IMR-90 (cell line): Measurements from ENCODE around the gene MT1H. TPM values are rescaled to one million over a fixed set of nuclear protein-coding genes. Genes with fewer than 3 reads are reported as not detected.

Experiments
- ATAC-seq: fragments of 200-7000 bp; cut with Tn5 transposase; 2 replicates; pipeline ENCODE4 v1.9.1; 2020; ENCODE audit warnings: low read depth, mild to moderate bottlenecking, moderate library complexity
- BruUV-seq: library from RNA; stranded (reverse); fragments of 400-500 nt; replicated peaks from 2 replicates; lab custom pipeline; 2021; lab: Mats Ljungman, UMichigan
- CTCF ChIA-PET: fragments of 300-600 bp; formaldehyde crosslinking; extraction: SDS; loops from one replicate; lab custom pipeline; 2021; ENCODE audit warnings: antibody characterized with exemption; lab: Yijun Ruan, JAX
- POLR2A ChIA-PET: fragments of 300-600 bp; sonication (Branson Sonifier 250); formaldehyde crosslinking; loops from one replicate; lab custom pipeline; 2022; ENCODE audit warnings: antibody characterized with exemption; ENCODE audit not compliant: unreplicated experiment; lab: Charles Lee
- DNase-seq: peaks from one replicate; pipeline ENCODE4 v3.0.0; 2013
- H2AFZ ChIP-seq: replicated peaks from 2 replicates; pipeline ENCODE3; 2013; ENCODE audit warnings: low read length, mild to moderate bottlenecking; ENCODE audit not compliant: poor library complexity
- H2AK5ac ChIP-seq: 2 replicates; pipeline ENCODE4 v1.6.1; 2013; ENCODE audit warnings: low read depth, low read length, inconsistent platforms
- H2AK9ac ChIP-seq: replicated peaks from 2 replicates; pipeline ENCODE3; 2013; ENCODE audit warnings: mild to moderate bottlenecking, low read depth, low read length, moderate library complexity; ENCODE audit not compliant: poor library complexity
- H2BK120ac ChIP-seq: 2 replicates; pipeline ENCODE4 v1.6.1; 2013; ENCODE audit warnings: low read depth, low read length, inconsistent platforms
- H2BK15ac ChIP-seq: 3 replicates; pipeline ENCODE4 v1.6.1; 2013; ENCODE audit warnings: low read depth, low read length, inconsistent platforms
- H2BK20ac ChIP-seq: 2 replicates; pipeline ENCODE4 v1.6.1; 2013; ENCODE audit warnings: low read depth, mild to moderate bottlenecking, inconsistent platforms, low read length, moderate library complexity
- H2BK5ac ChIP-seq: 2 replicates; pipeline ENCODE4 v1.6.1; 2013; ENCODE audit warnings: mild to moderate bottlenecking, low read depth, low read length, inconsistent platforms; ENCODE audit not compliant: poor library complexity, severe bottlenecking
- H3K14ac ChIP-seq: replicated peaks from 2 replicates; pipeline ENCODE4 v1.6.1; 2013; ENCODE audit warnings: low read depth, low read length, inconsistent platforms
- H3K18ac ChIP-seq: 2 replicates; pipeline ENCODE4 v1.6.1; 2013; ENCODE audit warnings: low read depth, low read length, control low read depth
- H3K23ac ChIP-seq: 2 replicates; pipeline ENCODE4 v1.6.1; 2013; ENCODE audit warnings: low read depth, low read length, inconsistent platforms
- H3K27ac ChIP-seq: 2 replicates; pipeline ENCODE4 v1.5.1; 2013; ENCODE audit warnings: mild to moderate bottlenecking, control low read depth, low read length; ENCODE audit not compliant: insufficient read depth
- H3K27me3 ChIP-seq: 2 replicates; pipeline ENCODE4 v1.6.1; 2013; ENCODE audit warnings: low read length; ENCODE audit not compliant: control insufficient read depth, insufficient read depth
- H3K36me3 ChIP-seq: 2 replicates; pipeline ENCODE4 v1.6.1; 2013; ENCODE audit warnings: low read length, mixed read lengths; ENCODE audit not compliant: control insufficient read depth, insufficient read depth
- H3K4ac ChIP-seq: 2 replicates; pipeline ENCODE4 v1.6.1; 2013; ENCODE audit warnings: low read depth, low read length, inconsistent platforms
- H3K4me1 ChIP-seq: 2 replicates; pipeline ENCODE4 v1.6.1; 2013; ENCODE audit warnings: low read length, mixed read lengths; ENCODE audit not compliant: control insufficient read depth, insufficient read depth
- H3K4me2 ChIP-seq: 2 replicates; pipeline ENCODE4 v1.6.1; 2013; ENCODE audit warnings: low read depth, mild to moderate bottlenecking, control low read depth, low read length, moderate library complexity
- H3K4me3 ChIP-seq: 2 replicates; pipeline ENCODE4 v1.5.1; 2013; ENCODE audit warnings: low read depth, mild to moderate bottlenecking, control low read depth, low read length, moderate library complexity; ENCODE audit not compliant: insufficient read depth
- H3K56ac ChIP-seq: 2 replicates; pipeline ENCODE4 v1.6.1; 2013; ENCODE audit warnings: low read length, inconsistent platforms; ENCODE audit not compliant: insufficient read depth; ENCODE audit errors: extremely low read depth
- H3K79me1 ChIP-seq, 2 experiments: 2 replicates each; pipeline ENCODE4 v1.6.1; 2013; ENCODE audit warnings: low read length in 2 of 2, inconsistent platforms in 1 of 2, low read depth in 1 of 2
- H3K9ac ChIP-seq: 2 replicates; pipeline ENCODE4 v1.6.1; 2013; ENCODE audit warnings: low read depth, low read length, control low read depth
- H3K9me1 ChIP-seq: 2 replicates; pipeline ENCODE4 v1.6.1; 2013; ENCODE audit warnings: low read length, inconsistent platforms; ENCODE audit not compliant: insufficient read depth
- H3K9me3 ChIP-seq: 2 replicates; pipeline ENCODE4 v1.6.1; 2013; ENCODE audit warnings: low read length; ENCODE audit not compliant: control insufficient read depth, insufficient read depth
- H4K20me1 ChIP-seq: 2 replicates; pipeline ENCODE4 v1.6.1; 2013; ENCODE audit warnings: low read length, inconsistent platforms; ENCODE audit not compliant: insufficient read depth
- H4K5ac ChIP-seq: 2 replicates; pipeline ENCODE4 v1.6.1; 2013; ENCODE audit warnings: mild to moderate bottlenecking, low read depth, low read length, control low read depth
- H4K8ac ChIP-seq, 2 experiments: 2 replicates each; pipeline ENCODE4 v1.6.1; 2013; ENCODE audit warnings: low read depth in 2 of 2, low read length in 2 of 2, control low read depth in 1 of 2, inconsistent platforms in 1 of 2
- H4K91ac ChIP-seq: 2 replicates; pipeline ENCODE4 v1.6.1; 2013; ENCODE audit warnings: low read depth, low read length, inconsistent platforms; ENCODE audit not compliant: insufficient read depth
- CHD1 ChIP-seq: IDR thresholded peaks from 2 replicates; pipeline ENCODE4 v1.6.1; 2012; ENCODE audit warnings: low read depth, low read length, improper control_type of control experiment
- CTCF ChIP-seq: conservative IDR thresholded peaks from 2 replicates; pipeline ENCODE4 v1.5.1; 2012; ENCODE audit warnings: mild to moderate bottlenecking, low read depth, low read length, improper control_type of control experiment
- FOS ChIP-seq: fragments of 150-350 bp; IDR thresholded peaks from 2 replicates; pipeline ENCODE4 v1.6.1; 2016; ENCODE audit warnings: low read depth, low read length
- MAFK ChIP-seq: IDR thresholded peaks from 2 replicates; pipeline ENCODE4 v1.6.1; 2012; ENCODE audit warnings: low read depth, low read length, improper control_type of control experiment
- MAZ ChIP-seq: IDR thresholded peaks from 2 replicates; pipeline ENCODE4 v1.6.1; 2012; ENCODE audit warnings: low read depth, mild to moderate bottlenecking, low read length, improper control_type of control experiment, moderate library complexity, borderline replicate concordance
- MXI1 ChIP-seq: IDR thresholded peaks from 2 replicates; pipeline ENCODE4 v1.6.1; 2012; ENCODE audit warnings: low read depth, mild to moderate bottlenecking, low read length, moderate library complexity, borderline replicate concordance
- NFE2L2 ChIP-seq: fragments of 150-350 bp; IDR thresholded peaks from 2 replicates; pipeline ENCODE4 v1.6.1; 2016; ENCODE audit warnings: low read depth, mild to moderate bottlenecking, low read length
- POLR2A ChIP-seq: IDR thresholded peaks from 2 replicates; pipeline ENCODE4 v1.6.1; 2012; ENCODE audit warnings: mild to moderate bottlenecking, low read depth, low read length
- RCOR1 ChIP-seq: IDR thresholded peaks from 2 replicates; pipeline ENCODE4 v1.6.1; 2012; ENCODE audit warnings: mild to moderate bottlenecking, low read length, improper control_type of control experiment; ENCODE audit not compliant: insufficient replicate concordance
- SMC3 ChIP-seq: fragments of 150-350 bp; IDR thresholded peaks from 2 replicates; pipeline ENCODE4 v1.6.1; 2016; ENCODE audit warnings: low read depth, mild to moderate bottlenecking, antibody characterized with exemption, low read length, moderate library complexity
- WGBS, 2 experiments: methylation state at CpG; one replicate each; pipeline versions ENCODE4 v1.1.5 to v1.1.7; 2013; ENCODE audit warnings: missing lambda C conversion rate in 2 of 2; ENCODE audit not compliant: insufficient read length in 1 of 2; ENCODE audit errors: extremely low coverage in 2 of 2; 5-methylcytosine and 5-hydroxymethylcytosine counted together
- dilution Hi-C: fragments of 300-500 bp; cut with HindIII; formaldehyde crosslinking; loops from one replicate; pipeline ENCODE4 v1.14.3; 2018; ENCODE audit warnings: low sequenced_read_pairs; ENCODE audit not compliant: unreplicated experiment
- in situ Hi-C: fragments of 300-500 bp; cut with MboI; formaldehyde crosslinking; loops from 3 replicates; pipeline ENCODE4 v1.14.3; 2019; ENCODE audit warnings: low sequenced_read_pairs, inconsistent platforms, mixed read lengths
- intact Hi-C: fragments of 100-400 bp; cut with micrococcal nuclease; formaldehyde crosslinking; loops from 2 replicates; pipeline ENCODE4 v1.10.0; 2022
- polyA plus RNA-seq, 3 experiments: library from polyadenylated mRNA; depleted of rRNA; stranded (reverse); fragments of >200 nt; gene quantifications; 2 replicates each; pipeline ENCODE4 v1.2.3, GENCODE V29; 2012; ENCODE audit warnings: low replicate concordance in 1 of 3
- total RNA-seq: library from RNA; depleted of rRNA; stranded (reverse); fragments of >200 nt; gene quantifications from 2 replicates; pipeline ENCODE4 v1.2.3, GENCODE V29; 2012

MT1H gene
- total and polyA plus RNA-seq, 2 of the 4 experiments (the other 2 are of a cell fraction) = not detected

GRCh38 chr16:56715126-56715525, 45.5 kb downstream of the MT1H start:
- Histone ChIP-seq H3K56ac (no peak overlapping the region), H3K14ac (no peak overlapping the region), H3K4me3 (no peak overlapping the region), H2AK9ac (no peak overlapping the region), H2BK120ac (no peak overlapping the region), H3K23ac (no peak overlapping the region), H4K91ac (no peak overlapping the region), H4K5ac (no peak overlapping the region), H3K9ac (no peak overlapping the region), H3K27me3 (peaks cover 4% of the 10 kb centered on the region), H3K9me1 (no peaks in the 10 kb centered on the region), H4K8ac (no peak overlapping the region), H4K20me1 (no peaks in the 10 kb centered on the region), H2AFZ (no peak overlapping the region), H2BK5ac (no peak overlapping the region), H3K4me1 (no peaks in the 10 kb centered on the region), H3K36me3 (no peaks in the 10 kb centered on the region), H3K79me1 (no peaks in the 10 kb centered on the region), H3K9me3 (no peaks in the 10 kb centered on the region), H3K4me2 (no peak overlapping the region), H3K18ac (no peak overlapping the region), H3K27ac (no peak overlapping the region), H2AK5ac (no peak overlapping the region), H2BK15ac (no peak overlapping the region), H2BK20ac (no peak overlapping the region), H3K4ac (no peak overlapping the region)
- dilution Hi-C loops = no loop called here
- no peak for TF ChIP-seq CTCF
- no peak for TF ChIP-seq CHD1
- TF ChIP-seq POLR2A = no peak
- no peak for TF ChIP-seq MAFK
- TF ChIP-seq RCOR1 = no peak
- no peak for TF ChIP-seq NFE2L2
- TF ChIP-seq MXI1 = no peak
- TF ChIP-seq SMC3 = no peak
- no peak for TF ChIP-seq FOS
- no peak for TF ChIP-seq MAZ
- ChIA-PET CTCF (no interaction called here), POLR2A (no interaction called here)
- DNase-seq (no peak), ATAC-seq (no peak)
- WGBS, 2 experiments = 58% methylated on average over 2 of the region's 4 CpGs; no CpG with 5 or more reads in 1 of the 2 experiments
- no TSS peak for BruUV-seq
- in situ Hi-C loops = loop anchor here (25.0 kb wide), 1 partner anchor 778 kb away; no protein-coding TSS in a partner anchor
- intact Hi-C loops = no loop called here
